ENCODE data around the gene ITGAL. TPM values are rescaled to one million over a fixed set of nuclear protein-coding genes. Genes with fewer than 3 reads are reported as not detected.

ITGAL gene
- total and polyA plus RNA-seq, 2 of the 13 experiments (the other 11 are each of a cell fraction or from before 2014, with no cell fraction given) = 0.86 to 1.2 TPM

DNA sequence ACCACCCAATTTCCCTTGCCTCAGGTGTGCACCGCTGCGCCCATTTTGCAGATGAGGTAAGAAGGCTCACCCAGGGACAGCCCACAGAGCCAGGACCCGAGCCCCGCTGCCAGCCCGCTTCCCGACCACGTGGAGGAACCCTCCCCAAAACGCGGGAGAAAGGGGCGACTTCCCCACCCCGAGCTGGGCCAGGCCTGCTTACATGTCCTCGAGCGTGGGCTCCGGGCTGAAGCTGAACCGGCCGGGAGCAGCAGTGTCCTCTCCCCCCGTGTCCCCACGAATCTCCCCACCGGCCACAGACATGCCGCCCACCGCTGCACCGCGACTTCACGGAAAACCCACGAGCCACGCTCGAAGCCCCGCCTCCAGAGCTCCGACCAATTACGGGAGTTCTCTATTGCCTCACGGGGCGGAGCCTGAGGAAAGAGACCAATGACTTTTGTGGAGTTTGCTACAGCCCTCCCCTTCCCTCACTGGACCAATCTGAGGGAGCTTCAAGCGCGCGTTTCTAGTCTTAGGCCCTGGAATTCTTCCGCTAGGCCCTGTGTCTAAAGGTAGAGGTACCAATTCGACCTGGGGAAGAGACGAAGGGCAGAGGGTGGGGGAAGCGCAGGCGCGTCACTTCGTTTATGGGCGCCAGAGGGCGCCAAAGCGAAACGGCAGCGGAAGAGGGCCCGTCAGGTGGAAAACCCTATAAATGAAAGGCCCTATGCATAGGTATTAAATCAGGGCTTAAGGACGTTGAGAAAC is 42.7 kb upstream of the ITGAL start, which contains the start of gene DCTPP1:
Gene DCTPP1, minus strand, starts transcription at position 353 of the 750 bp plus-strand sequence. Its CDS starts 50 bp downstream, at position 303.
- intact Hi-C loops (cut with micrococcal nuclease; ENCODE audit: unreplicated experiment) (loop anchor here (1.0 to 2.0 kb wide), 4 partner anchors 97 to 199 kb away; partner anchors contain the start of genes ZNF747 and ZNF768), in situ Hi-C loops (cut with HindIII; ENCODE audit: extremely low pct_ligation_motif_present, low pct_unique_long_range_greater_than_20kb) (loop anchor here (10.0 kb wide), 1 partner anchor 175 kb away; no protein-coding TSS in a partner anchor)
- H3K4me1 ChIP-seq (ENCODE audit: insufficient read depth, low read length) = peaks cover 56% of the 10 kb centered on the region
- H3K27ac ChIP-seq (ENCODE audit: extremely low read length, insufficient read depth, low read length) = peak within 1 kb of the TSS; percentile 55
- POLR2A ChIA-PET = interaction anchor here (0.5 to 2.3 kb wide), 42 partner anchors 9 to 290 kb away, joined by 3 to 50 read pairs (median 7); partner anchors contain the start of genes CD2BP2, FBRS, TBC1D10B and ZNF48
- H4K20me1 ChIP-seq (ENCODE audit: insufficient read depth, low read length) = no peaks in the 10 kb centered on the region
- peaks cover 26% of the 10 kb centered on the region for H3K79me2 ChIP-seq (ENCODE audit: insufficient read depth, low read length)
- H3K27me3 ChIP-seq (ENCODE audit: control insufficient read depth in 1 of 2, insufficient read depth in 2 of 2, low read length in 2 of 2) = peaks cover 0 to 3% of the 10 kb centered on the region in 2 experiments; a peak in 2 of 5 replicates
- no peaks in the 10 kb centered on the region for H3K9me3 ChIP-seq (ENCODE audit: low read length)
- peak; percentile 98 for FAIRE-seq
- under 1% methylated on average over 32 of the region's 49 CpGs for WGBS (ENCODE audit: low lambda C conversion rate)
- peaks cover 11 to 18% of the 10 kb centered on the region in 2 experiments; a peak in 4 of 5 replicates for H3K36me3 ChIP-seq (replicated peaks in 1 of 2; ENCODE audit: control insufficient read depth in 1 of 2, insufficient read depth in 2 of 2, low read length in 2 of 2)
- peak within 1 kb of the TSS; percentile 73 for H3K9ac ChIP-seq (ENCODE audit: insufficient read depth, low read depth, low read length)
- H3K4me2 ChIP-seq (ENCODE audit: low read depth, low read length) = peak within 1 kb of the TSS; percentile 89
- CTCF ChIA-PET (ENCODE audit: low intra/inter-chr PET ratio, low total read pairs) = interaction anchor here (0.6 to 1.9 kb wide), 10 partner anchors 12 to 199 kb away, joined by 3 to 13 read pairs (median 4); partner anchors contain the start of genes SEPHS2, ZNF48 and ZNF747
- DNase-seq (ENCODE audit: low spot score) = peak; percentile 100
- peak within 1 kb of the TSS; percentile 62 to 84 (median 78) for H3K4me3 ChIP-seq (replicated peaks in 1 of 3; ENCODE audit: insufficient read depth in 1 of 3, low read depth in 2 of 3, low read length in 3 of 3)
- peak within 1 kb of the TSS; percentile 79 for H2AFZ ChIP-seq (ENCODE audit: low read length)
- peak; percentile 98 for ATAC-seq
- BruUV-seq (replicated peaks) = no TSS peak
- peak; percentile 27; the same call in 1 of the 2 replicates for TF ChIP-seq HCFC1 (IDR thresholded peaks at IDR 0.05; ENCODE audit: low read depth, low read length)
- TF ChIP-seq, protein P1, sequence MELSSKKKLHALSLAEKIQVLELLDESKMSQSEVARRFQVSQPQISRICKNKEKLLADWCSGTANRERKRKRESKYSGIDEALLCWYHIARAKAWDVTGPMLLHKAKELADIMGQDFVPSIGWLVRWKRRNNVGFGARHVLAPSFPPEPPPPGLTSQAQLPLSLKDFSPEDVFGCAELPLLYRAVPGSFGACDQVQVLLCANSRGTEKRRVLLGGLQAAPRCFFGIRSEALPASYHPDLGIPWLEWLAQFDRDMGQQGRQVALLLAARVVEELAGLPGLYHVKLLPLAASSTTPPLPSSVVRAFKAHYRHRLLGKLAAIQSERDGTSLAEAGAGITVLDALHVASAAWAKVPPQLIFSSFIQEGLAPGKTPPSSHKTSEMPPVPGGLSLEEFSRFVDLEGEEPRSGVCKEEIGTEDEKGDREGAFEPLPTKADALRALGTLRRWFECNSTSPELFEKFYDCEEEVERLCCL (CRISPR knock-in tag; IDR thresholded peaks at IDR 0.05; ENCODE audit: borderline replicate concordance) = 0 out of 2 replicates have a peak, but pooled peaks have one; percentile 3
- TF ChIP-seq SYNCRIP (IDR thresholded peaks at IDR 0.05; ENCODE audit: insufficient read depth, low read depth, low read length) = no peak
- peak; percentile 37; the same call in 1 of the 2 replicates for TF ChIP-seq ZNF263 (CRISPR knock-in tag; IDR thresholded peaks at IDR 0.05)
- peak; percentile 90 for TF ChIP-seq ZNF614 (CRISPR knock-in tag; IDR thresholded peaks at IDR 0.05; ENCODE audit: borderline replicate concordance)
- peak; percentile 77 for TF ChIP-seq HDAC1 (CRISPR knock-in tag; IDR thresholded peaks at IDR 0.05)
- no peak; the same call in 1 of the 2 replicates for TF ChIP-seq RNF2 (conservative IDR thresholded peaks at IDR 0.05; ENCODE audit: low read depth)
- TF ChIP-seq ISX (CRISPR knock-in tag; conservative IDR thresholded peaks at IDR 0.05) = 0 out of 2 replicates have a peak, but pooled peaks have one; percentile 17
- TF ChIP-seq, protein P2, sequence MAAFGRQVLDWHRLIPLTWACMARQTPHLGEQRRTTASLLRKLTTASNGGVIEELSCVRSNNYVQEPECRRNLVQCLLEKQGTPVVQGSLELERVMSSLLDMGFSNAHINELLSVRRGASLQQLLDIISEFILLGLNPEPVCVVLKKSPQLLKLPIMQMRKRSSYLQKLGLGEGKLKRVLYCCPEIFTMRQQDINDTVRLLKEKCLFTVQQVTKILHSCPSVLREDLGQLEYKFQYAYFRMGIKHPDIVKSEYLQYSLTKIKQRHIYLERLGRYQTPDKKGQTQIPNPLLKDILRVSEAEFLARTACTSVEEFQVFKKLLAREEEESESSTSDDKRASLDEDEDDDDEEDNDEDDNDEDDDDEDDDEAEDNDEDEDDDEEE (CRISPR knock-in tag; IDR thresholded peaks at IDR 0.05) = peak; percentile 56; the same call in 1 of the 2 replicates
- TF ChIP-seq RAD51 (IDR thresholded peaks at IDR 0.05; ENCODE audit: borderline replicate concordance) = no peak
- peak; percentile 83; the same call in 1 of the 2 replicates for TF ChIP-seq HOXA3 (CRISPR knock-in tag; IDR thresholded peaks at IDR 0.05)
- no peak for TF ChIP-seq SCMH1 (CRISPR knock-in tag; IDR thresholded peaks at IDR 0.05; ENCODE audit: borderline replicate concordance)
- peak; percentile 67; the same call in 1 of the 2 replicates for TF ChIP-seq HOXD1 (CRISPR knock-in tag; IDR thresholded peaks at IDR 0.05)
- peak; percentile 25 for TF ChIP-seq SALL2 (CRISPR knock-in tag; IDR thresholded peaks at IDR 0.05)
- no peak for TF ChIP-seq MBD4 (IDR thresholded peaks at IDR 0.05; ENCODE audit: borderline replicate concordance, low read length)
- TF ChIP-seq ZNF441 (CRISPR knock-in tag; IDR thresholded peaks at IDR 0.05; ENCODE audit: borderline replicate concordance) = peak; percentile 18; the same call in 1 of the 2 replicates
- TF ChIP-seq MYC (CRISPR knock-in tag; IDR thresholded peaks at IDR 0.05; ENCODE audit: borderline replicate concordance) = peak; percentile 87
- TF ChIP-seq ARID2 (CRISPR knock-in tag; IDR thresholded peaks at IDR 0.05; ENCODE audit: borderline replicate concordance) = peak; percentile 95; the same call in 1 of the 2 replicates
